Fibroblast of skin of left quadriceps (primary cell): Measurements from ENCODE around the gene MELK.

Experiments
- DNase-seq, 2 experiments: peaks; one replicate each; pipeline ENCODE4 v3.0.0-alpha.2; 2013; ENCODE audit warnings: low read depth in 2 of 2

MELK gene

DNA sequence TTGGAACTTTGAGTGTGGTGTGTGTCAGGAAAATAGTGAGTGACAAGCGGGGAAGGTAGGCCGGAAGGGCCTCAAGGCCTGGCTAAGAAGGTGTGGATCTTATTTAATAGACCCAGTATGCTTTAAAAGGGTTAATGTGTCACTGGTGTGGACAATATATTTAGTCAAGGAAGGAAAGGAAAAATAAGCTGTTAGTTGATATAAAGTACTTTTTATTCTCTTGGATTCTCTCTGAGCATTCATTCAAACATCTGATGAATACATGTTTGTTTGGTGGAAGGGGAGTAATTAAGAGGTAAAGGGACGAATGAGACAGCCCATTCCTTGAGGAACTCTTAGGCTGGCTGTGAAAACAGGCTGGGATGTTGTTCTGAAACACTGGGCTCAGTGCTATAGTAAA lies 98.9 kb downstream of the MELK start:
- DNase-seq = no peak

DNA sequence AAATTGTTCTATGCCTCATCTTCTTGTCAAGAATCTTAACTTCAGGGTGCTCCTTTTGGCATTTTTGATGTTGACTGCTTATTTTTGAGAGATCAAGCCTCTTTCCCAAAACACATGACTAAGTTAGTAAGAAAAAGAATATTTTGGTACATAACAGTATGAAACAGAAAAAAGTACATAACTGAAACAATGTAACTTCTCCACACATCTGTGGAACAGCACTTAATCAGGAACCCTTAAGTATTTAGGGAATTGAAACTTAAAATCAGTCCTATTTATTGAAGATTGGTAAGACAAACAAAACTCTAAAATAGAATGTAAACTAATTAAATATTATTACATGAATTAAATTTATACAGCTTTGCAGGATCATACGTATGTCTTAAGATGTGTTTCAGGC lies 103.4 kb downstream of the MELK start:
- DNase-seq = no peak

DNA sequence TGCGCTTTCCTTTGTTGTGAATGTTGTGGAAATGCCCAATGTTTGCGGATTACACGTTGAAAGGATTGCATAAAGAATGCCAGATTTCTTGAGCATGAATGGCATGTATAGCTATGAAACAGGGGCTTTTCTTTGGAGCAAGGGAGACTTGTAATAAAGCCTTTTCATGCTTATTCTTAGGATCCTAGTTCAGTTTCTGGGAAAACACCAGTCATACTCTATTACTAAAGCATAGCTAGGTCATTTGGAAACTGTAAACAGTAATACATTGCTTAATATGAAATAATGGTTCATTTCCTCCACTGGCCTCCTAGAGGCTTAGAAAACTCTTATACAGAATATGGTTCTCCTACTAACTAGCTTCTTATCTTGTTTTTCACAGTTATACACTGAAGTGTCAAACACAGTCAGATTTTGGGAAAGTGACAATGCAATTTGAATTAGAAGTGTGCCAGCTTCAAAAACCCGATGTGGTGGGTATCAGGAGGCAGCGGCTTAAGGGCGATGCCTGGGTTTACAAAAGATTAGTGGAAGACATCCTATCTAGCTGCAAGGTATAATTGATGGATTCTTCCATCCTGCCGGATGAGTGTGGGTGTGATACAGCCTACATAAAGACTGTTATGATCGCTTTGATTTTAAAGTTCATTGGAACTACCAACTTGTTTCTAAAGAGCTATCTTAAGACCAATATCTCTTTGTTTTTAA lies 104.2 kb downstream of the MELK start:
- no peak for DNase-seq

DNA sequence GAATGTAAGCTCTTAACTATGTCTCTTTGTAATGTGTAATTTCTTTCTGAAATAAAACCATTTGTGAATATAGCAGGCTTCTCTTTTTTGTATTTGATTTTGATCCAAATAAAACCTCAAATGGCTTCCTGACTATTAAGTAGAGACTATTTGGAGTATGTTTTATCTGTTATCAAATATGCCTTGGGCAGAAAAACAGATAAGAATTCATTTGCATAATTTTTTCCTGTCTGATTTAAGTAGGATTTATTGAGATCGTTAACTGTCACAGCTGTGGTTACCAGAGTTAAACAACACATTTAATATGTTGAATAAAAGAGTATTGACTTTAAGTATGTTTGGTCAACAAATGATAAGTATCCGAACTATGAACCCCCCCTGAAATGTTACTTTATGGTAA lies 104.9 kb downstream of the MELK start:
- no peak for DNase-seq

DNA sequence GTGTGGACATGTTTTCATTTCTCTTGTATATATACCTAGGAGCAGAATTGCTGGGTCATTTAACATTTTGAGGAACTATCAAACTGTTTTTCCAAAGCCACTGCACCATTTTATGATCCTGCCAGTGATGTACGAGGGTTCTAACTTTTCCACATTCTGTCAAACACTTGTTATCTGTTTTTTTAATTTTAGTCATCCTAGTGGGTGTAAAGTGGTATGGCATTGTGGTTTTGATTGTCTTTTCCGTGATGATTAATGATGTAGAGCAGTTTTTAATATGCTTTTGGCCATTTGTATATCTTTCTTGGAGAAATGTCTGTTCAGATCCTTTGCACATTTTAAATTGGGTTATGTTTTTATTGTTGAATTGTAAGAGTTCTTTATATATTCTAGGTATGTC lies 107.0 kb downstream of the MELK start:
- no peak for DNase-seq

DNA sequence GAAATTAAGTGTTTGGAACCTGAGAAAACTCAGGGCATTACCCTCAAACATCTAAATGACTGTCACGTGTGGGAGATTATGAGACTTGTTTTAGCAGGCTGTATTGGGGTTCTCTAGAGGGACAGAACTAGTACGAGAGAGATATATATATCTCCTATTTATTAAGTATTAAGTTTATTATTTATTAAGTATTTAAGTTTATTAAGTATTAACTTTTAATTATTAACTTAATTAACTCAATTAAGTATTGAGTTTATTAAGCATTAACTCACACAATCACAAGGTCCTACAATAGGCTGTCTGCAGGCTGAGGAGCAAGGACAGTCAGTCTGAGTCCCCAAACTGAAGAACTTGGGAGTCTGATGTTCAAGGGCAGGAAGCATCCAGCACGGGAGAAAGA lies 113.8 kb downstream of the MELK start:
- no peak for DNase-seq

DNA sequence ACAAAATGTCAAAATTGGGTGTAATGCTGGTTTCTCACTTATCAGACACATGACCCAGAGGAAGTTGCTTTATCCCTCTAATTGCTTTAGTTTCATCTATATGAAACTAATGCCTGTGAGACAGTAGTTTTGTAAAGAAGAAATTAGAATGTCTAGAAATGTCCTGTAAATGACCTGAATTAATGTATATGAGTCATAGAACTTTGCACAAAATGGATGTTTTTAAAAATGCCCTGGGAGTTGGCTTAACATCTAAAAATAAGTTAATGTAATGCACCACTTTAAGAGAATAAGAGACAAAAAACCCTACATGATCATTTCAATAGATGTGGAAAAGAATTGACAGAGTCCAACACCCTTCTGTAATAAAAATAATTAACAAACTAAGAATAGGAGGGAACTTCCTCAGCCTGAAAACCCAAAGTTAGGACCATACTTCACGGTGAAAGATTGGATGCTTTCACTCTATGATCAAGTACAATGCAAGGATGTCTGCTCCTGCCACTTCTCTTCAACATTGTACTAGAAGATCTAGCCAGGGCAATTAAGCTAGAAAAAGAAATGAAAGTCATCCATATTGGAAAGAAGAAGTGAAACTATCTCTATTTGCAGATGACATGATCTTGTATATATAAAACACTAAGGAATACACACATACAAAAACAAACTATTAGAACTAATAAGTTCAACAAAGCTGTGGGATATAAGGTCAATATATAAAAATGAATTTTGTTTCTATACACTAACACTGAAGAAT lies 117.9 kb downstream of the MELK start:
- no peak for DNase-seq

DNA sequence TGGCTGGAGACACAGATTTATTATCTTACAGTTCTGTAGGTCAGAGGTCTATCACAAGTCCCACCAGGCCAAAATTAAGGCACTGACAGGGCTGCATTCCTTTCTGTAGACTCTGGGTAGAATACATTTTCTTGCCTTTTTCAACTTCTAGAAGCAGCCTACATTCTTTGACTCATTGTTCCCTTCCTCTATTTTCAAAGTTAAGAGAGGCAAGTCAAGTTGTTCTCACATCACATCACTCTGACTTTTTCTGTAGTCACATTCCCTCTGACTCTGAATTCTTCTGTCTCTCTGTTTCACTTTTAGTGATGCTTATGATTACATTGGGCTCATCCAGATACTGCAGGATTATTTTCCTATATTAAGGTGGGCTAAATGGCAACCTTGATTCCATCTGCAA lies 119.0 kb downstream of the MELK start:
- no peak for DNase-seq

DNA sequence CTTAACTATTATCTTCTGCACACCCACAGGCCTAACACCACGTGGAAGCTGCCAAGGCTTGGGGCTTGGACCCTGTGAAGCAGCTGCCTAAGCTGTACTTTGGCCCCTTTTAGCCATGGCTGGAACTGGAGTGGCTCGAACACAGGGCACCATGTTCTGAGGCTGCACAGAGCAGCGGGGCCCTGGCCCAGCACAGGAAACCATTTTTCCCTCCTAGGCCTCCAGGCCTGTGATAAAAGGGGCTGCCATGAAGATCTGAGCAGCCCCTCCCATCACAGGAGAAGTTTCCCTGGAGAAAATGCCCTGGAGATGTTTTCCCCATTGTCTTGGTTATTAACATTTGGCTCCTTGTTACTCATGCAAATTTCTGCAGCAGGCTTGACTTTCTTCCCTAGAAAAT lies 126.3 kb downstream of the MELK start:
- no peak for DNase-seq

DNA sequence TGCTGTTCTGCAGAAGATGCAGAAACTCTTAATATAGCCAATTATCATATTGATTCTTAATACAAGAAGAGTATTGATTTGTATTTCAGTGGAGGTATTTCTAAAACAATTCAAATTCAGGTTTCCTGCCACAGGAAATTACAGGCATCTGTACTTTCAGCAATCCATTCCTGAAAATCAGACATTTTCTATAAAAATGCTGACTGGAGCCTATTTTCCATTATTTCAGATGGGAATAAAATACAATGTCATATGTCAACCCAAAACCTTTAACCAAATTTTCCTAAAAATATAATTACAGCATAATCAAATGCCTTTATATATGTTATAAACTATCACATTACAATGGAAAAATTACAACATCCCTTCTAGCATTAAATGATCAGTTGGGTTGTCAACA lies 131.5 kb downstream of the MELK start:
- DNase-seq = no peak

DNA sequence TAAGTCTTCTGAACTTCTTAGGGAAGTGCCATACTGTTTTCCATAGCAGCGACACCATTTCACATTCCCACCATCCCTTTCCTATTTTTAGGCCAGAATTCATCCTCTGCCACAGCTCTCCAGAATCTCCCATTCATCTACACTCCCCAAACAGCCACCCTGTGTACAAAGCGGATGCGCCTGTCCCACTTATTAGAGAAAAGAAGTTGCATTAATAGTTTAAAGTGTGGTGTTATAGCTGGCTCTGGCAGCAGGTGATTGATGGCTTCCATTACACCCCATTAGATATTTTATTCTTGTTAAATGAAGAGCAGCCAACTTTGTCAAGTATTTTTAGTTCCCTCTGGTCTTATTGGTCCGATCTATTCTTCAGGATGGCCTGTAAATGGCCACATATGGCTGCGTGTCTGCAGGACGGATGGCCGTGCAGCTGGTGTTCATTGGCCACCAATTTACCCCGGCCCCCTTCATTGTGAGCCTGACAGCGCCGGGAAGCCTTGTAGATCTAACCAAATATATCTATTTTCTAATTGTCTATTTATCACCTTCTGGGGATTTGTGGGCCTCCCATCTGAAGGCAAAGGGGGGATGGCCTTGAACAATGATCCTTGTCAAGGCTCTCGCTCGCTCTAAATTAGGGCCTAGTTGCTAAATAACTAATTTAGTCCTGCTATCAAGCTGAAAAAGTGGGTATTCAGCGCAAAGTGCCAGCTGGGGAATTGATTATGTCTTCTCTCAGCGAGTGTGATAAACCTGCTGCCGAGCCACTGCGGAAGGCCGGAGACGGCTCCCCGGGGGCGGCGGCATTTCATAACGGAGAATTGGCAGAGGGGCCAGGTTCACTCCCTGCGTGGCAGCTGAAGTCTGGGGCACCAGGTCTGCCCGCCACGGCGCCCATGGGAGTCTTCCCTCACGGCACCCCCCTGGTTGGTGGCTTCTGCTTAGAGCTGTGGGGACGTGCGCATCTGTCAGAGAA lies 141.1 kb downstream of the MELK start:
- DNase-seq = no peak

DNA sequence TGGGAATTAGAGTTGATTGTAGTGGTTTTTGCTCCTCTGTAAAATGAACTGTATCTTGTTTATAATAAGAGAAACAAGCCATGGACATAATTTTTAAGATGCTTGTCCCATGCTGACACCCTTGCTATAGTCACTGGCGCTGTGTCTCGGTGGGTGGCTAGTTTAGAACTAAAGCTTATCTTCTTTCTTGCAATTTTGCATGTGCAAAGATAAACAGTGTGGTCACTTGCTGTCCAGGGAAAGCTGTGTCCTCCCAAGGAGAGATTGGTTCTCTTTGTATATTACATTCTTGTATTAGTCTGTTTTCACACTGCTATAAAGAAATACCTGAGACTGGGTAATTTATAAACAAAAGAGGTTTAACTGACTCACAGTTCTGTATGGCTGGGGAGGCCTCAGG lies 143.8 kb downstream of the MELK start:
- DNase-seq = no peak

DNA sequence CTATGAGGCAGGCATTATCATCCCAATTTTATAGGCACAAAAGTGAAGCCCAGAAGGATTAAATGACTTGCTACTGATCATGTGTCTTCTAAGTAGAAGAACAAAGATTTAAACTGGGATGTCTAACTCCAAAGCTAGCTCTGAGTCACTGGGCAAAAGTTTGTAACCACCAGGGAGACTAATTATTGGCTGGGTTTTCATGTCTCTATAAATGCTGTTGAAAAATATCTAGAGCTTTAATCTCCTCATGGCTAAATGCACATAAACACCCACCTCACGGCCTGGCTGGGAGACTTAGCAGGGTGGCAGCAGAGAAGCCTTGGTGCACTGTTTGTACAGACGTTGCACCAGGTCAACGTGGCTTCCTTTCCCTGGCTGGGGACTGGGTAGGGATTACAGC lies 144.6 kb downstream of the MELK start:
- no peak for DNase-seq

DNA sequence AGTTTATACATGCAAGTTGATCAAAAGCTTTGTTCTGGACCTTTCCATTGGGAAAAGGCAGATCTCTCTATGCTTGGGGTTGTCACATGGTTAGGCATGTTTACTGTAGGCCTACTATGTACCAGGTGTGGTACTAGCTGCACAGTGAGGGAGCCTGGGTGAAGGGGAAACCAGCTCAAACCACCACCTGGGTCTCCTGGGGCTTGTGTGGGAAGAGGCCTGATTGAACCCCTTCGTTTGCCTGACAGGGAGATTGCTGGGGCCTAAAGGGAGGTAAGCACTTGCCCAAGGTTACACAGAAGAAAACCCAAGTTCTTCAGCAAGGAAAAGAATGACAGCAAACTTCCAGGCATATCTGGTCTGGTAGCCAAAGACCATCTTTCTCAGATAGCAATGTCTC lies 145.9 kb downstream of the MELK start:
- no peak for DNase-seq

DNA sequence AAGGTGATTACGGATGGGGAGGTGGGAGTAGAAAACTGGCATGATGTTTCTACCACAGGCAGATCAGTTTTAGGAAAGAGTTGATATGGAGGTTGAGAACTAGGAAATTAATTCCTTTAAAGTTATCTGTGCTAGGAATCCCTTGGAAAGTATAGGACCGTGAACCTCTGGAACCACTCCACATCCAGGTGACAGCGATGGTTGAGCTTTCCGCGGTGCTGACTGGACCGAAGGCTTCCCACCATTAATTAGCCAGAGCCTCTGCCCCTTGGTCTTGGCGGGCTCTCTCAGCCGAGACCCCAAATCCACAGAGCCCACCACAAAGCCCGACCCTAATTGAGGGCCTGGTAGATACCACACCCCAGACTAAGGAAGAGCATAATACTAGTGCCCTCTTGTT lies 147.3 kb downstream of the MELK start:
- no peak for DNase-seq

DNA sequence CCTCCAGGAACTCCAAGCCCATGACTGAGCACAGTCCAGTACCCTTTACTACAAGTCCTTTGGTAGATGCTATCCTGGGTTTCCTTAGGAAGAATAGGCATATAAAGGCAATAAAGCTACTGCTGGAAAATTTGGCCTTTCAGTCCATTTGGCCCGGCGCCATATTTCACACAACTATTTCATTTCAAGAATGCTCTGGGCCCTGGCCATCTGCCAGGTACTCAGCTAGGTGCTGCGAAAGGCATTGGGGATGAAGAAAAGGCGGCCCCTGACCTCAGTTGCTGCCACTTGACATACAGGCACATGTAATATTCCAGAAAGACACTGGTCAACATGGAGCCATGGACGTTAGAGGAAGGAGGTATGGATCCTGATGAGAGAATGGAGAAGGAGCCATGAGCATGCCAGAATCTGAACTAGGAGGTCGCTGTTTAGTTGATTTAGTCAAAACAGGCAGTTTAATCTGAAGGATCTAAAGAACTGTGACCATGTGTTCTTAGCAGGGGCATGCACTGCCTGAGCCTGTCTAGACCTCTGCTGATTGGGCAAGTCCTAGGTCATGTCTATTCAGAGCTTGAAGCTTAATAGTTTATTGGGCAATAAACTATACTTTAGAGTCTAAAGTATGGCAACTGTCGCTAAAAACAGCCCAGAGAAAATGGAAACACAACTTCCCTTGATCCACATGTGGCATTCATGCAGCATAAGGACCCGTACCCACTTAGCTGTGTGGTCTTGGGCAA lies 149.3 kb downstream of the MELK start:
- no peak for DNase-seq

DNA sequence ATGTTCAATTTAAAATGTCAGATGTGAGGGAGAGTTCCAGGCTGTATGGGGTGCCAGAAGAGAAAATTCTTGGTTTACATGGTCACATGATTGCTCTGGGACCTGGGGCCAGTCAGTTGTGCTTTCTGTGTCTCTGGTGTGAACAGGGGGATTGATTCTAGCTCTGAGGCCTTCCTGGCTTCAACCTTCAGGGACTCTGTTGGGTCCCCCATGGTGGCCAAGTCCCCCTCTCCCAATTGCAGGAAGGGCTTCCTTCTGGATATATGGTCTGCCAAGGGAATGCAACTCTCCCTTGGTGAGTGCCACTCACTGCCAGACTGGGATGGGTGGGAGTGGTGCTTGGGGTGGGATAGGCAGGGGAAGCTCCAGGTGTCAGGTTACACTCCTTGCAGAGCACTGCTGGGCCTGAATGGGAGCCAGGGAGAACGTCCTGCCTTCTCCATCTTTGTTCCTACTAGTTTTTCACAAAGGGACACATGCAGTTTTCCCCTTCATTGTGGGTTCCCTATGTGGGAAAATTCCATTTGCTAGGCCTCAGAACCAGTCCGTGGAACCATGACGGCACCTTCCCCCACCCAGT lies 153.2 kb downstream of the MELK start:
- DNase-seq = no peak
